ENCODE data around the gene HAUS3. TPM values are rescaled to one million over a fixed set of nuclear protein-coding genes. Genes with fewer than 3 reads are reported as not detected.
"Not testable (repeated sequence)": the region's sequence is repeated elsewhere in the genome, so short reads cannot be mapped to it uniquely, and the experiment has no call there.

The HAUS3 gene
- total and polyA plus RNA-seq, 2 of the 8 experiments (the other 6 are each of a cell fraction or from before 2014, with no cell fraction given): 3.2 to 14.8 TPM

- no peak for DNase-seq (ENCODE audit: low read depth in 1 of 2, low spot score in 2 of 2)
- Histone ChIP-seq H3K9me3 (ENCODE audit: insufficient read depth in 2 of 2, low read depth in 1 of 2, low read length in 1 of 2) (no peaks in the 10 kb centered on the region), H3K23me2 (ENCODE audit: low read depth, low read length) (no peaks in the 10 kb centered on the region), H3K4me1 (replicated peaks in 1 of 4; ENCODE audit: control insufficient read depth in 3 of 4, insufficient read depth in 4 of 4, low read length in 3 of 4) (no peaks in the 10 kb centered on the region), H2AK5ac (ENCODE audit: low read depth, low read length) (no peak overlapping the region), H2BK20ac (ENCODE audit: low read length) (no peak overlapping the region), H2BK5ac (ENCODE audit: low read depth, low read length) (no peak overlapping the region), H4K91ac (replicated peaks; ENCODE audit: insufficient read length, low read length) (no peak overlapping the region), H4K8ac (ENCODE audit: extremely low read depth, insufficient read depth, low read length) (no peak overlapping the region; the same call in 1 of the 2 replicates), H3K18ac (ENCODE audit: extremely low read depth, low read length) (no peak overlapping the region), H3K27me3 (replicated peaks in 1 of 4; ENCODE audit: control insufficient read depth in 3 of 4, extremely low read depth in 1 of 4, insufficient read depth in 3 of 4, low read length in 3 of 4) (no peaks in the 10 kb centered on the region), H3K27ac (ENCODE audit: low read depth, low read length) (no peak overlapping the region), H2BK15ac (ENCODE audit: low read length) (no peak overlapping the region), H3K79me1 (ENCODE audit: low read depth, low read length) (no peaks in the 10 kb centered on the region), H4K20me1 (replicated peaks in 1 of 2; ENCODE audit: control insufficient read depth in 1 of 2, insufficient read depth in 2 of 2, low read length in 2 of 2) (peaks cover 0 to 1% of the 10 kb centered on the region in 2 experiments), H3K4me3 (ENCODE audit: extremely low read depth in 1 of 4, insufficient read depth in 2 of 4, low read depth in 3 of 4, low read length in 4 of 4) (no peak overlapping the region), H4K5ac (ENCODE audit: insufficient read length, low read depth, low read length) (no peak overlapping the region), H3K14ac (ENCODE audit: insufficient read length) (no peak overlapping the region), H2BK120ac (replicated peaks; ENCODE audit: low read depth, low read length) (no peak overlapping the region), H3K56ac (replicated peaks; ENCODE audit: insufficient read length, low read depth, low read length) (no peak overlapping the region), H2BK12ac (ENCODE audit: low read depth, low read length) (no peak overlapping the region), H3K79me2 (ENCODE audit: control insufficient read depth in 1 of 2, insufficient read depth in 2 of 2, low read length in 2 of 2) (no peaks in the 10 kb centered on the region), H3K23ac (ENCODE audit: insufficient read length) (no peak overlapping the region), H3K4ac (replicated peaks; ENCODE audit: insufficient read length, low read depth, low read length) (peak overlapping the region; percentile 23), H3K9ac (replicated peaks in 1 of 4; ENCODE audit: extremely low read depth in 1 of 4, low read depth in 3 of 4, low read length in 3 of 4) (peak overlapping the region in 1 of 4 experiments; percentile 21; a peak in 1 of 7 replicates), H3K36me3 (ENCODE audit: control insufficient read depth in 2 of 4, insufficient read depth in 4 of 4, low read length in 3 of 4) (no peaks in the 10 kb centered on the region), H2AFZ (ENCODE audit: low read length) (no peak overlapping the region), H3K4me2 (ENCODE audit: insufficient read depth in 1 of 2, low read depth in 2 of 2, low read length in 2 of 2) (no peak overlapping the region)
- CTCF ChIA-PET (ENCODE audit: partially characterized antibody): no interaction called here
- POLR2A ChIA-PET (ENCODE audit: partially characterized antibody): no interaction called here
- 93% methylated on average over 44 of the region's 44 CpGs; no CpG with 5 or more reads in 1 of the 2 experiments for WGBS, 2 experiments (ENCODE audit: extremely low coverage in 1 of 2, insufficient coverage in 1 of 2, insufficient read length in 1 of 2, insufficient replicate concordance in 2 of 2, low coverage in 1 of 2, low lambda C conversion rate in 2 of 2, missing lambda C conversion rate in 1 of 2)
- no peak for FAIRE-seq
- TF ChIP-seq SRF (IDR thresholded peaks at IDR 0.05; ENCODE audit: low read depth, low read length): no peak
Observed at GRCh38 chr4:2275546-2276251, 33.8 kb upstream of the HAUS3 start.

GRCh38 chr4:2275044-2275397, 33.1 kb upstream of the HAUS3 start:
- CTCF ChIA-PET (ENCODE audit: partially characterized antibody); FAIRE-seq; H3K36me3 ChIP-seq (ENCODE audit: control insufficient read depth in 2 of 4, insufficient read depth in 4 of 4, low read length in 3 of 4); H2BK12ac ChIP-seq (ENCODE audit: low read depth, low read length); H3K79me1 ChIP-seq (ENCODE audit: low read depth, low read length); H3K4me3 ChIP-seq (ENCODE audit: extremely low read depth in 1 of 4, insufficient read depth in 2 of 4, low read depth in 3 of 4, low read length in 4 of 4); H3K23me2 ChIP-seq (ENCODE audit: low read depth, low read length); H2BK5ac ChIP-seq (ENCODE audit: low read depth, low read length); H3K27ac ChIP-seq (ENCODE audit: low read depth, low read length); H3K9me3 ChIP-seq (ENCODE audit: insufficient read depth in 2 of 2, low read depth in 1 of 2, low read length in 1 of 2); H2AFZ ChIP-seq (ENCODE audit: low read length); H3K56ac ChIP-seq (replicated peaks; ENCODE audit: insufficient read length, low read depth, low read length); H3K79me2 ChIP-seq (ENCODE audit: control insufficient read depth in 1 of 2, insufficient read depth in 2 of 2, low read length in 2 of 2); H3K9ac ChIP-seq (replicated peaks in 1 of 4; ENCODE audit: extremely low read depth in 1 of 4, low read depth in 3 of 4, low read length in 3 of 4); H3K4me2 ChIP-seq (ENCODE audit: insufficient read depth in 1 of 2, low read depth in 2 of 2, low read length in 2 of 2); H2BK120ac ChIP-seq (replicated peaks; ENCODE audit: low read depth, low read length); H4K91ac ChIP-seq (replicated peaks; ENCODE audit: insufficient read length, low read length); H3K23ac ChIP-seq (ENCODE audit: insufficient read length); H2AK5ac ChIP-seq (ENCODE audit: low read depth, low read length); DNase-seq (ENCODE audit: low read depth in 1 of 2, low spot score in 2 of 2); H4K8ac ChIP-seq (ENCODE audit: extremely low read depth, insufficient read depth, low read length); H3K14ac ChIP-seq (ENCODE audit: insufficient read length); H2BK15ac ChIP-seq (ENCODE audit: low read length); H3K18ac ChIP-seq (ENCODE audit: extremely low read depth, low read length); H3K27me3 ChIP-seq (replicated peaks in 1 of 4; ENCODE audit: control insufficient read depth in 3 of 4, extremely low read depth in 1 of 4, insufficient read depth in 3 of 4, low read length in 3 of 4); H3K4ac ChIP-seq (replicated peaks; ENCODE audit: insufficient read length, low read depth, low read length); POLR2A ChIA-PET (ENCODE audit: partially characterized antibody); H4K20me1 ChIP-seq (replicated peaks in 1 of 2; ENCODE audit: control insufficient read depth in 1 of 2, insufficient read depth in 2 of 2, low read length in 2 of 2); H4K5ac ChIP-seq (ENCODE audit: insufficient read length, low read depth, low read length); H2BK20ac ChIP-seq (ENCODE audit: low read length); H3K4me1 ChIP-seq (replicated peaks in 1 of 4; ENCODE audit: control insufficient read depth in 3 of 4, insufficient read depth in 4 of 4, low read length in 3 of 4): not testable (repeated sequence)
- 82% methylated on average over 10 of the region's 10 CpGs; no CpG with 5 or more reads in 1 of the 2 experiments for WGBS, 2 experiments (ENCODE audit: extremely low coverage in 1 of 2, insufficient coverage in 1 of 2, insufficient read length in 1 of 2, insufficient replicate concordance in 2 of 2, low coverage in 1 of 2, low lambda C conversion rate in 2 of 2, missing lambda C conversion rate in 1 of 2)
